Vagina (tissue), 2 donors: Measurements from ENCODE around the gene CACNA1I. TPM values are rescaled to one million over a fixed set of nuclear protein-coding genes. Genes with fewer than 3 reads are reported as not detected.

ENCODE experiments used
- DNase-seq, 2 donors: peaks; one replicate each; pipeline ENCODE4 v3.0.0-alpha.2; 2017; ENCODE audit errors: extremely low spot score in 2 of 2
- H3K27ac ChIP-seq: fragments of 200-600 bp; sonication (generic); one replicate; pipeline ENCODE4 v1.5.1; 2019
- H3K27me3 ChIP-seq: fragments of 200-600 bp; sonication (generic); one replicate; pipeline ENCODE4 v1.5.1; 2019
- H3K36me3 ChIP-seq, 2 donors: fragments of 200-600 bp; sonication (generic); one replicate each; pipeline ENCODE4 v1.5.1; 2017 to 2019
- H3K4me1 ChIP-seq: fragments of 200-600 bp; sonication (generic); one replicate; pipeline ENCODE4 v1.5.1; 2019
- H3K4me3 ChIP-seq, 2 donors: fragments of 200-600 bp; sonication (generic); 1 replicate in 1 of 2; 2 replicates in 1 of 2; pipeline ENCODE4 v1.5.1; 2016 to 2019
- H3K9me3 ChIP-seq: fragments of 200-600 bp; sonication (generic); one replicate; pipeline ENCODE4 v1.5.1; 2019
- POLR2A ChIP-seq, 2 donors: fragments of 450-650 bp; IDR thresholded peaks; one replicate each; pipeline ENCODE4 v1.6.1; 2017; ENCODE audit warnings: antibody characterized with exemption in 2 of 2, mild to moderate bottlenecking in 2 of 2, moderate library complexity in 2 of 2
- POLR2AphosphoS5 ChIP-seq, 2 donors: sonication (generic); formaldehyde crosslinking; IDR thresholded peaks; one replicate each; pipeline ENCODE4 v1.9.0; 2017; ENCODE audit warnings: antibody characterized with exemption in 2 of 2, mild to moderate bottlenecking in 2 of 2, low read depth in 1 of 2; ENCODE audit not compliant: insufficient read depth in 1 of 2
- intact Hi-C: fragments of 100-400 bp; cut with DNase I; formaldehyde crosslinking; loops from one replicate; pipeline ENCODE4 v1.15.1; 2023
- total RNA-seq: library from RNA; depleted of rRNA; stranded (reverse); fragments of >200 nt; gene quantifications from one replicate; pipeline ENCODE4 v1.2.3, GENCODE V29; 2016
- TF ChIP-seq, protein P1 (sequence below), 3 experiments: fragments of 450-650 bp in 2 of 3; fragments of 200-600 bp in 1 of 3; sonication (generic) in 1 of 3; IDR thresholded peaks; one replicate each; pipeline ENCODE4 v1.5.1; 2017 to 2019; ENCODE audit warnings: antibody characterized with exemption in 3 of 3, mild to moderate bottlenecking in 2 of 3, moderate library complexity in 2 of 3

Gene CACNA1I
- total RNA-seq, 1 donor from 2014 or later: 1.2 TPM

DNA sequence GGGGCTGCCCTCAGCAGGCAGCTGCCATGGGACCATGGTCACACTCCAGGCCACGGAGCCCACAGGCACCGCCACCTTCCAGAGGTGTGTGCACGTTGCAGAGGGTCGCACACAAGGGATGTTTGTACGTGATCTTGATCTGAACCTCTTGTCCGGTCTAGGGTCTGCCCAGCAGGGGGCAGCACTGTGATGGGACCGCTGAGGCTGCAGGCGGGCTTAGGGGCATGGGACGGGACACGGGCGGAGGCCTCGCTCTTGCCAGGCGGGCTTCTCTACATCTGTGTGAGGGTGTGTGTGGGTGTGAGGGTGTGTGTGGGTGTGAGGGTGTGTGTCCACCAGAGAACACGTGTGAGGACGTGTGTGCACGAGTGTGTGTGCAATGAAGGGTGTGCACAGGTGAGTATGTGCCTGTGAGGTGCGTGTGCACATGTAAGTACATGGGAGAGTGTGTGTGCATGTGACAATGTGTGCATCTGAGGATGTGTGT, 52.4 kb downstream of the CACNA1I start:
- no peaks in the 10 kb centered on the region for H3K27me3 ChIP-seq
- H3K4me3 ChIP-seq: no peak overlapping the region
- no peaks in the 10 kb centered on the region for H3K9me3 ChIP-seq
- intact Hi-C loops: no loop called here
- H3K27ac ChIP-seq: no peak overlapping the region
- H3K36me3 ChIP-seq: no peaks in the 10 kb centered on the region
- TF ChIP-seq, protein P1, sequence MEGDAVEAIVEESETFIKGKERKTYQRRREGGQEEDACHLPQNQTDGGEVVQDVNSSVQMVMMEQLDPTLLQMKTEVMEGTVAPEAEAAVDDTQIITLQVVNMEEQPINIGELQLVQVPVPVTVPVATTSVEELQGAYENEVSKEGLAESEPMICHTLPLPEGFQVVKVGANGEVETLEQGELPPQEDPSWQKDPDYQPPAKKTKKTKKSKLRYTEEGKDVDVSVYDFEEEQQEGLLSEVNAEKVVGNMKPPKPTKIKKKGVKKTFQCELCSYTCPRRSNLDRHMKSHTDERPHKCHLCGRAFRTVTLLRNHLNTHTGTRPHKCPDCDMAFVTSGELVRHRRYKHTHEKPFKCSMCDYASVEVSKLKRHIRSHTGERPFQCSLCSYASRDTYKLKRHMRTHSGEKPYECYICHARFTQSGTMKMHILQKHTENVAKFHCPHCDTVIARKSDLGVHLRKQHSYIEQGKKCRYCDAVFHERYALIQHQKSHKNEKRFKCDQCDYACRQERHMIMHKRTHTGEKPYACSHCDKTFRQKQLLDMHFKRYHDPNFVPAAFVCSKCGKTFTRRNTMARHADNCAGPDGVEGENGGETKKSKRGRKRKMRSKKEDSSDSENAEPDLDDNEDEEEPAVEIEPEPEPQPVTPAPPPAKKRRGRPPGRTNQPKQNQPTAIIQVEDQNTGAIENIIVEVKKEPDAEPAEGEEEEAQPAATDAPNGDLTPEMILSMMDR (IDR thresholded peaks at IDR 0.05): peak; percentile 24 to 35 (median 24)
- no peak for TF ChIP-seq POLR2A (IDR thresholded peaks at IDR 0.05)
- no peak for DNase-seq
- no peaks in the 10 kb centered on the region for H3K4me1 ChIP-seq

DNA sequence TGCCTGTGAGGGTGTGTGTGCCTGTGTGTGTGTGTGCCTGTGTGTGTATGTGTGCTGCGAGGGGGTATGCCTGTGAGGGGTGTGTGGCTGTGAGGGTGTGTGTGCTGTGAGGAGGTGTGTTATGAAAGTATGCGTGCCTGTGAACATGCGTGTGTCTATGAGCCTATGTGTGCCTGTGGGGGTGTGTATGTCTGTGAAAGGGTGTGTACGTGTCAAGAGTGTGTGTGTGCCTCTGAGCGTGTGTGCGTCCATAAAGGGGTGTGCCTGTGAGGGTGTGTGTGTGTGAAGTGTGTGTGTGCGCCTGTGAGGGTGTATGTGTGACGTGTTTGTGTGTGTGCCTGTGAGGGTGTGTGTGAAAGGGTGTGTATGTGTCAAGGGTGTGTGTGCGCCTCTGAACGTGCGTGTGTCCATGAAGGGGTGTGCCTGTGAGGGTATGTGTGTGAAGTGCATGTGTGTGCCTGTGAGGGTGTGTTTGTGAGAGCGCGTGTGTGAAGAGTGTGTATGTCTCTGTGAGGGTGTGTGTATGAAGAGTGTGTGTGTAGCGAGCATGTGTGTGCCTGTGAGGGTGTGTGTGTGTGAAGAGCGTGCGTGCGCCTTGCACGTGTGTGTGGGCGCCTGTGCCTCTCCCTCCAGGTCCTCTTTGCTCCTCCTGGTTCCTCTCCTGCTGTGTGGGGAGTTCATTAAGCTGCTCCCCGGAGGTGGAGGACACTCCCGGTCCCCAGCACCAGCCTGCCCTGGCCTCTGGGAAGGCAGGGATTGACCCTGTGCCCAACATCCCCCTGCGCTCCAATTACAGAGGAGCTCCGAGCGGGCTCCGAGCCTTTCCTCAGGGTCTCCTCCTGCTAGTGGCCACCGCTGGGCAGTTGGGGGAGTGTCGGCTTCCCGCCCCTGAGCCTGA, 53.3 kb downstream of the CACNA1I start:
- no peak for DNase-seq
- Histone ChIP-seq H3K27ac (no peak overlapping the region), H3K36me3 (no peaks in the 10 kb centered on the region), H3K4me3 (no peak overlapping the region), H3K27me3 (no peaks in the 10 kb centered on the region), H3K4me1 (no peaks in the 10 kb centered on the region), H3K9me3 (no peaks in the 10 kb centered on the region)
- intact Hi-C loops: no loop called here
- no peak for TF ChIP-seq POLR2AphosphoS5 (IDR thresholded peaks at IDR 0.05; ENCODE audit: insufficient read depth in 1 of 2, low read depth in 1 of 2)
- TF ChIP-seq, protein P1 (IDR thresholded peaks at IDR 0.05): no peak
- no peak for TF ChIP-seq POLR2A (IDR thresholded peaks at IDR 0.05)

DNA sequence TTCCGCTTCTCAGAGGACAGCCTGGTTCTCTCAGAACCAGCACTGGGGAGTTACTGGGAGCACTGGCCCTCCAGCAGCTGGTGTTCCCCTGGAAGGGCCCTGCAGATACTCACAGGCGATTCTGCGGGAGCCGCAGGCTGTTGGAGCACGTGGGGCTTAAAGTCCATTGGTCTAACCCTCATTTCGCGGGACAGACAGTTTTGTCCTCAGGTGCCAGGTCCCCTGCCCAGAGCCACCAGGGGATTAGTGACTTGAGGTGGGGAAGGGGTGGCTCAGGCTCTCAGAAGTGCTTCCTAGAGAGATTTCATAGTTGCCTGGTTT, 53.9 kb downstream of the CACNA1I start:
- Histone ChIP-seq H3K27me3 (no peaks in the 10 kb centered on the region), H3K9me3 (no peaks in the 10 kb centered on the region), H3K4me3 (no peak overlapping the region), H3K27ac (no peak overlapping the region), H3K36me3 (no peaks in the 10 kb centered on the region), H3K4me1 (no peaks in the 10 kb centered on the region)
- TF ChIP-seq, protein P1 (IDR thresholded peaks at IDR 0.05): no peak
- no peak for DNase-seq
- intact Hi-C loops: no loop called here

DNA sequence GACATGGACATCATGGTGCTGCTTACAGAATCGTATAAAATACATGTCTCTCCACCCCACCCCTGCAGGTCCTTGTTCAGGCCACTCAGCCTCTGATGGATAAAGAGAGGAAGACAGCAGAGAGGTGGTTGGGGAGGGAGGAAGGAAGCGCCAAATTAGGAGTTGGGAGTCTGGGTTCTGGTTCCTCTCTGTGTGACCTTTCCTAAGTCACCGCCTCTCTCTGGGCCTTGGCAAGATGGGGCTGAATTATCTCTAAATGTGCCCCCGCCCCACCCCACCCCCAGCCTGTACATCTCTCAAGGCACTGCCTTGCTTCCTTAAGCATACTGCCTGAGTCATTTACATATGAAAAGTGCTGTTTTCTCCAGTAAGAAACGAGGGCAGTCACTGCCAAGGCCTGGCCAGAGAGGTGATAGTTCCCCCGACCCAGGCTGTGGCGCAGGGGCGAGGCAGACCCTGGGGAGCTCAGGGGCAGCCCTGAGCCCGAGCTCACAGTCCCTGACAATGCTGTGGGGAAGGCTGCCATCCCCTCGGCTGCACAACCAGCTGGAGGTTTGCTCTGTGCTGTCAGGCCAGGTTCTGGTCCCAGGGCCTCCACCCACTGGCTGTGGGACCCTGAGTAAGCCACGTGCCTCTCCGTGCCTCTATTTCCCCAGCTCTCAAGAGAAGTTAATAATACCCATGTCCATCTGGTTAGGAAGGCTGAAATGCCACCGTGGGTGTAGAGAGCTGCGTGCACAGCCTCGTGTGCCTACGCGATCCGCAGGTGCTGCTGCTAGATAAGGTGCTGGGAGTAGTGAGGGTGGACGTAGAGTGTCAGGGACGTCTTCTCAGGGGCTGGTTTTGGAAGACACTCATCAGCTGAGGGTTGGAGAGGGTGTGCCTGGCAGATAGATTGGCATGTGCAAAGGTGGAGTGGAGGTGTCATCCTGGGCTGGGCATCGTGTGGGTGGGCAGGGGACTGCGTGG, 55.3 kb downstream of the CACNA1I start:
- intact Hi-C loops: no loop called here

More for the DNA sequence above, 55.3 kb downstream of the CACNA1I start:
- Histone ChIP-seq H3K27ac (no peak overlapping the region), H3K27me3 (no peaks in the 10 kb centered on the region), H3K9me3 (no peaks in the 10 kb centered on the region), H3K4me3 (no peak overlapping the region), H3K36me3 (no peaks in the 10 kb centered on the region), H3K4me1 (no peaks in the 10 kb centered on the region)
- TF ChIP-seq, protein P1 (IDR thresholded peaks at IDR 0.05): no peak
- TF ChIP-seq POLR2AphosphoS5 (IDR thresholded peaks at IDR 0.05; ENCODE audit: insufficient read depth in 1 of 2, low read depth in 1 of 2): no peak
- TF ChIP-seq POLR2A (IDR thresholded peaks at IDR 0.05): no peak
- DNase-seq: no peak
